GM12878 (cell line): ENCODE measurements around the gene TYR.

ENCODE experiments used
- CBX3 ChIP-seq: fragments of 200-600 bp; sonication (generic); IDR thresholded peaks from 2 replicates; pipeline ENCODE4 v1.6.1; 2016; ENCODE audit warnings: low read depth, borderline replicate concordance
- POLR2A ChIP-seq: IDR thresholded peaks from 2 replicates; pipeline ENCODE4 v1.6.1; 2011; ENCODE audit warnings: low read depth, mild to moderate bottlenecking, low read length
- POLR2AphosphoS5 ChIP-seq: IDR thresholded peaks from 2 replicates; pipeline ENCODE4 v1.6.1; 2011; ENCODE audit warnings: mild to moderate bottlenecking, low read length, inconsistent platforms
- RB1 ChIP-seq: fragments of 450-650 bp; formaldehyde crosslinking; IDR thresholded peaks from 2 replicates; pipeline ENCODE4 v1.6.1; 2017; ENCODE audit warnings: mild to moderate bottlenecking, borderline replicate concordance
- TF ChIP-seq, protein P1 (sequence below): fragments of 450-650 bp; formaldehyde crosslinking; IDR thresholded peaks from 2 replicates; pipeline ENCODE4 v1.4.0; 2020; ENCODE audit warnings: mild to moderate bottlenecking, moderate library complexity
- TF ChIP-seq, protein P2 (sequence below), 3 experiments: IDR thresholded peaks in 2 of 3; conservative IDR thresholded peaks in 1 of 3; 2 replicates each; pipeline ENCODE4 v1.5.1; 2011; ENCODE audit warnings: low read depth in 3 of 3, low read length in 3 of 3, mild to moderate bottlenecking in 3 of 3, control low read depth in 2 of 3, moderate library complexity in 2 of 3, inconsistent platforms in 1 of 3, mixed read lengths in 1 of 3; ENCODE audit not compliant: control insufficient read depth in 2 of 3, insufficient read depth in 1 of 3; ENCODE audit errors: extremely low read depth in 1 of 3
- TF ChIP-seq, protein P3 (sequence below): IDR thresholded peaks from 2 replicates; pipeline ENCODE4 v1.6.1; 2012; ENCODE audit warnings: low read depth, low read length, improper control_type of control experiment

DNA sequence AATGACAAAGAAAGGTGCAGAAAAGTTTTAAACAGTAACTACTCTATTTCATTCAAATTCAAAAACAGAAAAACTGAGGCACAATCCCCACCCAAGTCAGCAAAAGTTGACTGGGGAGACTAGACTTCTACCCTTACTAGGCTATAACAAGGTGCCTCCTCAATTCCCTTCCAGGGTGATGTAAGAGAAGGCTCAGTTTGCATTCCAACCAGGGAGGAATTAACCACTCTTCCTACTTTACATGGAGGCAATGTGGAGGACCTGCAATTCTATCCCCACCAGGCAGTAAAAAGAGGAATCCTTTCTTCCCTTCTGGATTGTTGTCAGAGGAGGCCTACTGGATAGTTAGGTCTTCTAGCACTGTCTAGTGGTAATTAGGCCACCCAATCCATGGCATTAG is 26.1 kb downstream of the TYR start:
- TF ChIP-seq, protein P1, sequence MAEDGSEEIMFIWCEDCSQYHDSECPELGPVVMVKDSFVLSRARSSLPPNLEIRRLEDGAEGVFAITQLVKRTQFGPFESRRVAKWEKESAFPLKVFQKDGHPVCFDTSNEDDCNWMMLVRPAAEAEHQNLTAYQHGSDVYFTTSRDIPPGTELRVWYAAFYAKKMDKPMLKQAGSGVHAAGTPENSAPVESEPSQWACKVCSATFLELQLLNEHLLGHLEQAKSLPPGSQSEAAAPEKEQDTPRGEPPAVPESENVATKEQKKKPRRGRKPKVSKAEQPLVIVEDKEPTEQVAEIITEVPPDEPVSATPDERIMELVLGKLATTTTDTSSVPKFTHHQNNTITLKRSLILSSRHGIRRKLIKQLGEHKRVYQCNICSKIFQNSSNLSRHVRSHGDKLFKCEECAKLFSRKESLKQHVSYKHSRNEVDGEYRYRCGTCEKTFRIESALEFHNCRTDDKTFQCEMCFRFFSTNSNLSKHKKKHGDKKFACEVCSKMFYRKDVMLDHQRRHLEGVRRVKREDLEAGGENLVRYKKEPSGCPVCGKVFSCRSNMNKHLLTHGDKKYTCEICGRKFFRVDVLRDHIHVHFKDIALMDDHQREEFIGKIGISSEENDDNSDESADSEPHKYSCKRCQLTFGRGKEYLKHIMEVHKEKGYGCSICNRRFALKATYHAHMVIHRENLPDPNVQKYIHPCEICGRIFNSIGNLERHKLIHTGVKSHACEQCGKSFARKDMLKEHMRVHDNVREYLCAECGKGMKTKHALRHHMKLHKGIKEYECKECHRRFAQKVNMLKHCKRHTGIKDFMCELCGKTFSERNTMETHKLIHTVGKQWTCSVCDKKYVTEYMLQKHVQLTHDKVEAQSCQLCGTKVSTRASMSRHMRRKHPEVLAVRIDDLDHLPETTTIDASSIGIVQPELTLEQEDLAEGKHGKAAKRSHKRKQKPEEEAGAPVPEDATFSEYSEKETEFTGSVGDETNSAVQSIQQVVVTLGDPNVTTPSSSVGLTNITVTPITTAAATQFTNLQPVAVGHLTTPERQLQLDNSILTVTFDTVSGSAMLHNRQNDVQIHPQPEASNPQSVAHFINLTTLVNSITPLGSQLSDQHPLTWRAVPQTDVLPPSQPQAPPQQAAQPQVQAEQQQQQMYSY (CRISPR knock-in tag), result no peak
- TF ChIP-seq, protein P2, sequence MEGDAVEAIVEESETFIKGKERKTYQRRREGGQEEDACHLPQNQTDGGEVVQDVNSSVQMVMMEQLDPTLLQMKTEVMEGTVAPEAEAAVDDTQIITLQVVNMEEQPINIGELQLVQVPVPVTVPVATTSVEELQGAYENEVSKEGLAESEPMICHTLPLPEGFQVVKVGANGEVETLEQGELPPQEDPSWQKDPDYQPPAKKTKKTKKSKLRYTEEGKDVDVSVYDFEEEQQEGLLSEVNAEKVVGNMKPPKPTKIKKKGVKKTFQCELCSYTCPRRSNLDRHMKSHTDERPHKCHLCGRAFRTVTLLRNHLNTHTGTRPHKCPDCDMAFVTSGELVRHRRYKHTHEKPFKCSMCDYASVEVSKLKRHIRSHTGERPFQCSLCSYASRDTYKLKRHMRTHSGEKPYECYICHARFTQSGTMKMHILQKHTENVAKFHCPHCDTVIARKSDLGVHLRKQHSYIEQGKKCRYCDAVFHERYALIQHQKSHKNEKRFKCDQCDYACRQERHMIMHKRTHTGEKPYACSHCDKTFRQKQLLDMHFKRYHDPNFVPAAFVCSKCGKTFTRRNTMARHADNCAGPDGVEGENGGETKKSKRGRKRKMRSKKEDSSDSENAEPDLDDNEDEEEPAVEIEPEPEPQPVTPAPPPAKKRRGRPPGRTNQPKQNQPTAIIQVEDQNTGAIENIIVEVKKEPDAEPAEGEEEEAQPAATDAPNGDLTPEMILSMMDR (IDR thresholded peaks at IDR 0.05 in 2 of 3, conservative IDR thresholded peaks at IDR 0.05 in 1 of 3; ENCODE audit: control insufficient read depth in 2 of 3, extremely low read depth in 1 of 3, insufficient read depth in 1 of 3, low read depth in 3 of 3, low read length in 3 of 3), result no peak
- TF ChIP-seq RB1, result no peak
- no peak for TF ChIP-seq POLR2A
- TF ChIP-seq POLR2AphosphoS5, result no peak
- no peak for TF ChIP-seq CBX3
- TF ChIP-seq, protein P3, sequence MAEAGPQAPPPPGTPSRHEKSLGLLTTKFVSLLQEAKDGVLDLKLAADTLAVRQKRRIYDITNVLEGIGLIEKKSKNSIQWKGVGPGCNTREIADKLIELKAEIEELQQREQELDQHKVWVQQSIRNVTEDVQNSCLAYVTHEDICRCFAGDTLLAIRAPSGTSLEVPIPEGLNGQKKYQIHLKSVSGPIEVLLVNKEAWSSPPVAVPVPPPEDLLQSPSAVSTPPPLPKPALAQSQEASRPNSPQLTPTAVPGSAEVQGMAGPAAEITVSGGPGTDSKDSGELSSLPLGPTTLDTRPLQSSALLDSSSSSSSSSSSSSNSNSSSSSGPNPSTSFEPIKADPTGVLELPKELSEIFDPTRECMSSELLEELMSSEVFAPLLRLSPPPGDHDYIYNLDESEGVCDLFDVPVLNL, result no peak
